Measurements from ENCODE around the gene OR6J1.
"Not testable (repeated sequence)": the region's sequence is repeated elsewhere in the genome, so short reads cannot be mapped to it uniquely, and the experiment has no call there.

Gene OR6J1

GRCh38 chr14:22650960-22651521, 6.9 kb upstream of the OR6J1 start:
- DNase-seq (ENCODE audit: low read depth) = peak; percentile 62
- no peak overlapping the region for H3K4me3 ChIP-seq (ENCODE audit: low read length)
- no peak for TF ChIP-seq CTCF (conservative IDR thresholded peaks at IDR 0.05; ENCODE audit: low read depth, low read length)

GRCh38 chr14:22650046-22650739, 6.0 kb upstream of the OR6J1 start:
- H3K4me3 ChIP-seq (ENCODE audit: low read length) = no peak overlapping the region
- no peak for DNase-seq (ENCODE audit: low read depth)
- no peak for TF ChIP-seq CTCF (conservative IDR thresholded peaks at IDR 0.05; ENCODE audit: low read depth, low read length)

GRCh38 chr14:22648506-22648905, 4.4 kb upstream of the OR6J1 start:
- no peak for TF ChIP-seq CTCF (conservative IDR thresholded peaks at IDR 0.05; ENCODE audit: low read depth, low read length)
- DNase-seq (ENCODE audit: low read depth) = no peak
- no peak overlapping the region for H3K4me3 ChIP-seq (ENCODE audit: low read length)

GRCh38 chr14:22646570-22647254, 2.6 kb upstream of the OR6J1 start:
- DNase-seq (ENCODE audit: low read depth) = no peak
- no peak for TF ChIP-seq CTCF (conservative IDR thresholded peaks at IDR 0.05; ENCODE audit: low read depth, low read length)
- no peak overlapping the region for H3K4me3 ChIP-seq (ENCODE audit: low read length)

GRCh38 chr14:22641846-22642245, 2.3 kb downstream of the OR6J1 start:
- DNase-seq (ENCODE audit: low read depth) = no peak
- no peak for TF ChIP-seq CTCF (conservative IDR thresholded peaks at IDR 0.05; ENCODE audit: low read depth, low read length)
- no peak overlapping the region for H3K4me3 ChIP-seq (ENCODE audit: low read length)

- no peak for DNase-seq (ENCODE audit: low read depth)
Measured at GRCh38 chr14:22640192-22640591, 4.0 kb downstream of the OR6J1 start.

GRCh38 chr14:22635980-22636379, 8.2 kb downstream of the OR6J1 start:
- not testable (repeated sequence) for H3K4me3 ChIP-seq (ENCODE audit: low read length); DNase-seq (ENCODE audit: low read depth)

More at GRCh38 chr14:22640192-22640591, 4.0 kb downstream of the OR6J1 start:
- TF ChIP-seq CTCF (conservative IDR thresholded peaks at IDR 0.05; ENCODE audit: low read depth, low read length) = no peak
- H3K4me3 ChIP-seq (ENCODE audit: low read length) = no peak overlapping the region
